HG03460 (cell line): ENCODE data around the gene UBFD1.
A peak's percentile ranks its signal among the peaks of the same experiment; 100 is the strongest.
"Not testable (repeated sequence)": the region's sequence is repeated elsewhere in the genome, so short reads cannot be mapped to it uniquely, and the experiment has no call there.

ENCODE experiments used
- ATAC-seq: cut with Tn5 transposase; IDR thresholded peaks from one replicate; pipeline ENCODE4 v1.9.1; 2021; ENCODE audit not compliant: unreplicated experiment

UBFD1 gene

DNA sequence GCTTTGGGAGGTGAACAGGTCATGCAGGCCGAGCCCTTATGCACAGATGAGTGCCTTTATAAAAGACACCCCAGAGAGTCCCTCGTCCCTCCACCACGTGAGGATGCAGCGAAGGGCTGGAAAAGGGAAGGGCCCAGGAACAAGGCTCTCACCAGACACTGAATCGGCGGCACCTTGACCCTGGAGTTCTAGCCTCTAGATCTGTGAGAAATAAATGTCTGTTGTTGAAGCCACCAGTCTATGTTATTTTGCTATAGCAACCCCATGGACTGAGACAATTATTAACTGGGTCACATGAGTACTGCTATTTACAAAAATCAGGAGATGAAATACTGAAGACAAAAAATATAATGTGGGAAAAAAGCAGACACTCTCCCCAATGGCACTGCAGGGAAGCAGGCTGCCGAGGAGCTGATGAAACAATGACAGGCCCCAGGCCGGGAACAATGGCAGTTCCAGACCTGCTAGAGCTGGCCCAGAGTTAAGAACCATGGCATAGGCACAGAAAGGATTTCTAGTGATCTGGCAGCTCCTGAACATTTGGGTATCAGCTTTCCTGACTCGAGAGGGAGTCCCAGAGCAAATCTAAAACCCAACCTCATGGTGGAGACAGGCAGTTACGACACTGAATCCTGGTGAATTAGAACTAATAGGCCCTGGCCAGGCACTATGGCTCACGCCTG lies 29.4 kb upstream of the UBFD1 start:
- ATAC-seq, result no peak

- no peak for ATAC-seq
Measured at GRCh38 chr16:23528644-23529310, 28.8 kb upstream of the UBFD1 start.

GRCh38 chr16:23530062-23530461 lies 27.5 kb upstream of the UBFD1 start:
- no peak for ATAC-seq

- no peak for ATAC-seq
Measured at GRCh38 chr16:23532448-23532847, 25.1 kb upstream of the UBFD1 start.

- ATAC-seq, result no peak
Measured at GRCh38 chr16:23534868-23535860, 22.4 kb upstream of the UBFD1 start.

- ATAC-seq, result no peak
Measured at GRCh38 chr16:23535901-23536300, 21.6 kb upstream of the UBFD1 start.

DNA sequence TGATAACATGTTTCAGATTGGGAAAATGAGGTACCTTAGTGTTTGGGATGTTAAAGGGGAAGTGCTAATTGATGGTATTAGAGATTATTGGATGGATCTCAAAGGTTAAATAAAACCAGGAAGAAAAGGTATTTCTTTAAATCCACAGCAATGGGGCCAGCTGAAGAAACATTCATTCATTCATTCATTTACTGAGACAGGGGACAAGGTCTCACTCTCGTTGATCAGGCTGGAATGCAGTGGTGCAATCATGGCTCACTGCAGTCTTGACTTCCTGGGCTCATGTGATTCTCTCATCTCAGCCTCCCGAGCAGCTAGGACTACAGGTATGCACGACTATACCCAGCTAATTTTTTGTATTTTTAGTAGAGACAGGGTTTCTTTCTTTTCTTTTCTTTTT lies 20.1 kb upstream of the UBFD1 start:
- no peak for ATAC-seq

GRCh38 chr16:23538919-23539278 lies 18.6 kb upstream of the UBFD1 start:
- no peak for ATAC-seq

- no peak for ATAC-seq
Measured at GRCh38 chr16:23539984-23540816, 17.3 kb upstream of the UBFD1 start.

DNA sequence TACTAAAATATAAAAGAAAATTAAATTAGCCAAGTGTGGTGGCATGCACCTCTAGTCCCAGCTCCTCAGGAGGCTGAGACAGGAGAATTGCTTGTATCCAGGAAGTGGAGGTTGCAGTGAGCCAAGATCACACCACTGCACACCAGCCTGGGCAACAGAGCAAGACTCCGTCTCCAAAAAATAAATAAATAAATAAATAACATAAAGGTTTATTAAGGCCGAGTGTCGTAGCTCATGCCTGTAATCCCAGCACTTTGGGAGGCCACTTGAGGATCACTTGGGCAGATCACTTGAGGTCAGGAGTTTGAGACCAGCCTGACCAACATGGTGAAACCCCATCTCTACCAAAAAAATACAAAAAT lies 16.7 kb upstream of the UBFD1 start:
- not testable (repeated sequence) for ATAC-seq

GRCh38 chr16:23544436-23544835 lies 13.1 kb upstream of the UBFD1 start:
- no peak for ATAC-seq

DNA sequence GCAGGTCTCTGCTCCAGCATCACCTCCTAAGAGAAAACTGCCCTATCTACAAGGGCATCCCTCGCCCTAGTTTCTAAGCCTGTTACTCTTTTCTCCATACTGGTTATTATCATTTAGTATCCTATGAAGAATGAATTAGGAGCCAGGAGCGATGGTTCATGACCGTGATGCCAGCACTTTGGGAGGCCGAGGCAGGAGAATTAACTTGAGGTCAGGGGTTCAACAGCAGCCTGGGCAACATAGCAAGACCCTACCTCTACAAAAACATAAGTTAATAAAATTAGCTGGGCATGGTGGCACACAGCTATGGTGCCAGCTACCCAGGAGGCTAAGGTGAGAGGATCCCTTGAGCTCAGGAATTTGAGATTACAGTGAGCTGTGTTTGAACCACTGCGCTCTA lies 7.6 kb upstream of the UBFD1 start:
- no peak for ATAC-seq

GRCh38 chr16:23552161-23552560 lies 5.4 kb upstream of the UBFD1 start:
- no peak for ATAC-seq

DNA sequence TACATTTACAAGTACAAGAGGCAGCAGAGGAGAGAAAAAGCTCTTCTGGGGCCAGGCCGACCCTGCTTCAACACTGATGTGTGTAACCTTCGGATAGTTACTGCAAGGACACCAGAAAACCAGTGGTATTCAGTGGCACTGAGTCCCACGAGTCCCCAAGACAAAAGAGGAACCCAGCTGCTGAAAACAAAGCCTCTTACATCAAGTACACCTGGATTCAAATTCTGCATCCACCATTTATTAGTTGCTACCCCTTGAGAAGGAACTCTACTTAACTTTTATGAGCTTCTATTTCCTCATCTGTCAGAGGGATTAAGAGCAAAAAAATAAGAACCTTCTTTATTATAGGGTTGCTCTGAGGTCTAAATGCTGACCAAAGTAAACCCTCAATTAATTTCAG lies 3.0 kb upstream of the UBFD1 start:
- no peak for ATAC-seq

- ATAC-seq, result peak; percentile 3
Measured at GRCh38 chr16:23557779-23558702, 514 bp downstream of the UBFD1 start.

DNA sequence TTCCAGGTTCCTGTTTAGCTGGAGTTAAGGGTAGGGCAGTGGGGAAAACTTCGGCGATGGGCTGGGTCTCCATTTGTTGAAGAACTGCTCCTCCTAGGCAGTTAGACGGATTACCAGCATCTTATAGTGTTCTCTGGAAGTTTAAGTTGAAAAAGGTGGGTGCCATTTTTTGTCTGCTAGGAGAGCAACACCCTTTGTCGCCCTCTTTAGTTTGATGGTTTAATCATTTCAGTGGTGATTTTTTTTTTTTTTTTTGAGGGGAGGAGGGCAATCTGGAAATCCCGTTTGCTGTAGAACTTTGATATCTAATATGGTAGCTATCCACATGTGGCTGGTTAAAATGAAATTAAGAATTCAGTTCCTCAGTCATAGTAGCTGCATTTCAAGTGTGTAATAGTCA lies 4.1 kb downstream of the UBFD1 start:
- ATAC-seq, result no peak

- ATAC-seq, result no peak
Measured at GRCh38 chr16:23562505-23562904, 5.0 kb downstream of the UBFD1 start.

GRCh38 chr16:23563186-23563585 lies 5.7 kb downstream of the UBFD1 start:
- no peak for ATAC-seq

DNA sequence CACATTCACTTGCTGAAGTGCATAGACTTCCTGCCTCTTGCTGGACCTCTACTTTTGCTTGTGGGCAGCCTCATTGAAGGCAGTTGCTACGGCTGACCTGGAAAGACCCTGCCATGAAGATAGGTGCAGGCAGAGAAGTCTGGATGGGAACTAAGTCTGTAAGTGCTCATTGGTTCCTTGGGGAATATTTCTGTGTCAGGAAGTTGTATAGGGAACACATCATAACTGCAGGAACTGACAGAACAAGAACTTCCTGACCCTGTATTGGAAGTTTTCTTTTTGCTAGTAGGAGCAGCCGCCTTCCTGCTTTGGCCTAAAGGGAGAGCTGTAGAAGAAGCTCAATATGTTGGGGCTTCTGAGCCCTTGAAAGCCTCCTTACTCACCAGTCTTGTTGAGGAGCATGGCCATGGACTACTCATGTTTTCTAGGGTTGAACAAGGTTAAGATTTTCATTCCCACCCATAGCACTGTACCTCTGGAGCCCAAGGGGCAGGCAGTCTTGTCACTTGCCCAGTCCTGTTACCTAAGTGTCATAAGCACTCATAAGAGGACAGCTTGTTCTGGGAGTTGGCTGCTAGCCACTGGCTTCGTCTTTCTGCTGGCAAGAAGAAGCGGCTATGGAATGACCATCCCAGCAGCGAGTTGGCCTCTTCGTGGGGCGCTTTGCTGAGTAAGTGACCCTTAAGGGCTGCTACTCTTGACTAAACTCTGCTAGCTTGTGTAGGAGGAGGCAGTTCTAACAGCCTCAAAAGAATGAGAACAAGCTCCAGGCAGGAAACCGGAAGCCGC lies 7.2 kb downstream of the UBFD1 start:
- no peak for ATAC-seq
